Measurements from ENCODE around the gene TLX2. TPM values are rescaled to one million over a fixed set of nuclear protein-coding genes. Genes with fewer than 3 reads are reported as not detected.

TLX2 gene
- total and polyA plus RNA-seq, 2 of the 13 experiments (the other 11 are each of a cell fraction or from before 2014, with no cell fraction given), result 0.05 to 0.20 TPM

DNA sequence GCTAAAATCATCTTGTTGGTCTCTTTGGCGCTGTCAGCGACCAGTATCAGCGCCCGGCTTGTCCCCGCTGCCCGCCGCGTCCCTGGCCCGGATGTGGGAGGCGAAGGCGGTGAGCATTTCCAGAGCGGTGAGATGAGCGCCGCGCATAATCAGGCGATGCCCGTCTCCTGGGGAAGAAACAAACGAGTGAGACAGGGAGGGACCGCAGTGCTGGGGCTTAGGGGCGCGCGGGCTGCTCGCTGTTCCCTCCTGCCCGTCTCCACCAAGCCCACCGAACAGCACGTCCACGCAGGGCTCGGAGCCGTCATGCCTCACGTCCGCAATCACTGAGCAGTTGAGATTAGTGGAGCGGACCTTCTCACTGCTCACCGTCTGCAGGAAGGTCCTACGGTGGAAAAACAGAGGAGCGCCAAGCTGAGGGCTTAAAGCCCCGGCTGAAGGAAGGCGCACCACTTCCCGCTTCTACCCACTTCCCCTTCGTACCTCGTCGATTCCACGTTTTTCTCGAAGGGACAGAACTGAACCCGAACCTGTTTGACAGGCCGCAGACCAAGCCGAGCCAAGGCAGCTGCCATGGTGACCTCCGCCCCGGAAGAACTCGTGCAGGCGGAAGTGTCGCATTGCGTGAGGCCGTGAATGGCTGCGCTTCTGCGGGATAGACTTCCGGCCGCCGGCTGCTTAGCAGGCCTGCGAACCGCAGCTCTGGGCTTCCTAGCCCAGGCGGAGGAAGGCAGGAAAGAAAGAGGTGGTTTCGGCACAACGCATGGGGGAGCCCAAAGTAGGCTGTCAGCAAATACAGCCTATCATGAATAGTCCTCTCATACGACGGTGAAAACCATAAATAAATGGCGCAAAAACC is 41.9 kb upstream of the TLX2 start, which contains the start of gene MRPL53 (continued):
- peak; percentile 44 for TF ChIP-seq JARID2 (CRISPR knock-in tag; IDR thresholded peaks at IDR 0.05; ENCODE audit: insufficient replicate concordance)
- TF ChIP-seq, protein P1, sequence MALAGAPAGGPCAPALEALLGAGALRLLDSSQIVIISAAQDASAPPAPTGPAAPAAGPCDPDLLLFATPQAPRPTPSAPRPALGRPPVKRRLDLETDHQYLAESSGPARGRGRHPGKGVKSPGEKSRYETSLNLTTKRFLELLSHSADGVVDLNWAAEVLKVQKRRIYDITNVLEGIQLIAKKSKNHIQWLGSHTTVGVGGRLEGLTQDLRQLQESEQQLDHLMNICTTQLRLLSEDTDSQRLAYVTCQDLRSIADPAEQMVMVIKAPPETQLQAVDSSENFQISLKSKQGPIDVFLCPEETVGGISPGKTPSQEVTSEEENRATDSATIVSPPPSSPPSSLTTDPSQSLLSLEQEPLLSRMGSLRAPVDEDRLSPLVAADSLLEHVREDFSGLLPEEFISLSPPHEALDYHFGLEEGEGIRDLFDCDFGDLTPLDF (CRISPR knock-in tag; IDR thresholded peaks at IDR 0.05), result 0 out of 2 replicates have a peak, but pooled peaks have one; percentile 66
- TF ChIP-seq ZNF143 (CRISPR knock-in tag; IDR thresholded peaks at IDR 0.05), result peak; percentile 77
- peak; percentile 98 for TF ChIP-seq PHF20 (CRISPR knock-in tag; IDR thresholded peaks at IDR 0.05)
- peak; percentile 97 for TF ChIP-seq ZNF331 (CRISPR knock-in tag; IDR thresholded peaks at IDR 0.05)
- TF ChIP-seq HNF4A (CRISPR knock-in tag; IDR thresholded peaks at IDR 0.05), result peak; percentile 39; the same call in 1 of the 2 replicates
- peak in 1 of 2 experiments; percentile 97; a peak in 2 of 4 replicates for TF ChIP-seq KLF16 (CRISPR knock-in tag; IDR thresholded peaks at IDR 0.05)
- no peak for TF ChIP-seq FOXK2 (IDR thresholded peaks at IDR 0.05)
- peak; percentile 69 for TF ChIP-seq ZNF292 (CRISPR knock-in tag; IDR thresholded peaks at IDR 0.05; ENCODE audit: borderline replicate concordance, low read depth)
- no peak for TF ChIP-seq PRPF4 (IDR thresholded peaks at IDR 0.05; ENCODE audit: low read depth, low read length, poor library complexity, severe bottlenecking)
- TF ChIP-seq ESRRA (CRISPR knock-in tag; IDR thresholded peaks at IDR 0.05; ENCODE audit: low read depth), result peak; percentile 67; the same call in 1 of the 2 replicates
- no peak; the same call in none of the 2 replicates for TF ChIP-seq ZNF709 (CRISPR knock-in tag; IDR thresholded peaks at IDR 0.05)
- peak; percentile 18 for TF ChIP-seq ZNF550 (CRISPR knock-in tag; IDR thresholded peaks at IDR 0.05; ENCODE audit: borderline replicate concordance)
- TF ChIP-seq ZNF224 (CRISPR knock-in tag; IDR thresholded peaks at IDR 0.05), result peak; percentile 89; the same call in 1 of the 2 replicates
- TF ChIP-seq, protein P2, sequence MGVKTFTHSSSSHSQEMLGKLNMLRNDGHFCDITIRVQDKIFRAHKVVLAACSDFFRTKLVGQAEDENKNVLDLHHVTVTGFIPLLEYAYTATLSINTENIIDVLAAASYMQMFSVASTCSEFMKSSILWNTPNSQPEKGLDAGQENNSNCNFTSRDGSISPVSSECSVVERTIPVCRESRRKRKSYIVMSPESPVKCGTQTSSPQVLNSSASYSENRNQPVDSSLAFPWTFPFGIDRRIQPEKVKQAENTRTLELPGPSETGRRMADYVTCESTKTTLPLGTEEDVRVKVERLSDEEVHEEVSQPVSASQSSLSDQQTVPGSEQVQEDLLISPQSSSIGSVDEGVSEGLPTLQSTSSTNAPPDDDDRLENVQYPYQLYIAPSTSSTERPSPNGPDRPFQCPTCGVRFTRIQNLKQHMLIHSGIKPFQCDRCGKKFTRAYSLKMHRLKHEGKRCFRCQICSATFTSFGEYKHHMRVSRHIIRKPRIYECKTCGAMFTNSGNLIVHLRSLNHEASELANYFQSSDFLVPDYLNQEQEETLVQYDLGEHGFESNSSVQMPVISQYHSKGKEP (CRISPR knock-in tag; IDR thresholded peaks at IDR 0.05), result peak; percentile 83; the same call in 1 of the 2 replicates
- peak; percentile 98; the same call in 1 of the 2 replicates for TF ChIP-seq ZNF670 (CRISPR knock-in tag; IDR thresholded peaks at IDR 0.05; ENCODE audit: borderline replicate concordance)
- TF ChIP-seq TBP (CRISPR knock-in tag; IDR thresholded peaks at IDR 0.05), result 0 out of 2 replicates have a peak, but pooled peaks have one; percentile 14
- TF ChIP-seq GATAD1 (CRISPR knock-in tag; IDR thresholded peaks at IDR 0.05), result peak; percentile 99
- TF ChIP-seq HNRNPH1 (optimal IDR thresholded peaks at IDR 0.05; ENCODE audit: low read depth, low read length), result peak; percentile 39
- no peak for TF ChIP-seq KAT2B (IDR thresholded peaks at IDR 0.05; ENCODE audit: borderline replicate concordance, low read depth, low read length)
- no peak for TF ChIP-seq ONECUT2 (CRISPR knock-in tag; IDR thresholded peaks at IDR 0.05)
- peak; percentile 37; the same call in 1 of the 2 replicates for TF ChIP-seq CHD4 (IDR thresholded peaks at IDR 0.05; ENCODE audit: borderline replicate concordance, low read length)
- peak; percentile 79 for TF ChIP-seq GATAD2A (CRISPR knock-in tag; IDR thresholded peaks at IDR 0.05)
- no peak for TF ChIP-seq ZNF282 (IDR thresholded peaks at IDR 0.05; ENCODE audit: partially characterized antibody)
- peak; percentile 93; the same call in 1 of the 2 replicates for TF ChIP-seq ZNF713 (CRISPR knock-in tag; IDR thresholded peaks at IDR 0.05)
- TF ChIP-seq, protein P3, sequence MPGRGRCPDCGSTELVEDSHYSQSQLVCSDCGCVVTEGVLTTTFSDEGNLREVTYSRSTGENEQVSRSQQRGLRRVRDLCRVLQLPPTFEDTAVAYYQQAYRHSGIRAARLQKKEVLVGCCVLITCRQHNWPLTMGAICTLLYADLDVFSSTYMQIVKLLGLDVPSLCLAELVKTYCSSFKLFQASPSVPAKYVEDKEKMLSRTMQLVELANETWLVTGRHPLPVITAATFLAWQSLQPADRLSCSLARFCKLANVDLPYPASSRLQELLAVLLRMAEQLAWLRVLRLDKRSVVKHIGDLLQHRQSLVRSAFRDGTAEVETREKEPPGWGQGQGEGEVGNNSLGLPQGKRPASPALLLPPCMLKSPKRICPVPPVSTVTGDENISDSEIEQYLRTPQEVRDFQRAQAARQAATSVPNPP (CRISPR knock-in tag; IDR thresholded peaks at IDR 0.05), result peak; percentile 98
- no peak for TF ChIP-seq SUZ12 (IDR thresholded peaks at IDR 0.05; ENCODE audit: low read depth, low read length)
- TF ChIP-seq HMG20A (CRISPR knock-in tag; IDR thresholded peaks at IDR 0.05; ENCODE audit: borderline replicate concordance), result no peak; the same call in 1 of the 2 replicates

Data from HepG2 (cell line).